H1 (cell line): ENCODE results near the gene KCNH1. TPM values are rescaled to one million over a fixed set of nuclear protein-coding genes. Genes with fewer than 3 reads are reported as not detected.

ENCODE experiments used
- CHD7 ChIP-seq: fragments of 300-600 bp; sonication (generic); IDR thresholded peaks from 2 replicates; pipeline ENCODE4 v1.7.1; 2012; ENCODE audit warnings: low read length, moderate library complexity, mild to moderate bottlenecking, inconsistent platforms; ENCODE audit not compliant: insufficient replicate concordance
- SIRT6 ChIP-seq: IDR thresholded peaks from one replicate; pipeline ENCODE4 v1.7.1; 2012; ENCODE audit warnings: low read length, inconsistent platforms
- SUZ12 ChIP-seq: fragments of 200-600 bp; sonication (generic); IDR thresholded peaks from 2 replicates; pipeline ENCODE4 v1.6.1; 2012; ENCODE audit warnings: mild to moderate bottlenecking, inconsistent platforms, low read length, moderate library complexity, mixed read lengths
- YY1 ChIP-seq: IDR thresholded peaks from 2 replicates; pipeline ENCODE4 v1.6.1; 2011; ENCODE audit warnings: low read depth, mild to moderate bottlenecking, low read length
- polyA plus RNA-seq, 7 experiments: library from polyadenylated mRNA; depleted of rRNA in 3 of 7; stranded (reverse) in 5 of 7; unstranded in 2 of 7; fragments of >200 nt in 5 of 7; fragments of 200-250 nt in 2 of 7; gene quantifications; 1 replicate in 5 of 7; 2 replicates in 1 of 7; 4 replicates in 1 of 7; pipeline versions ENCODE4 v1.2.1 to v1.2.3, GENCODE V29; 2011 to 2013; ENCODE audit warnings: missing spikeins in 2 of 7, mixed read lengths in 2 of 7
- total RNA-seq: library from RNA; stranded (reverse); fragmentation: NEBNext Ultra II Directional; extraction: Animal tissue kit (Norgen Biotek cat#: 25700); gene quantifications from 2 replicates; pipeline ENCODE4 v1.2.1, GENCODE V29; 2021

Gene KCNH1
- total and polyA plus RNA-seq, 2 of the 8 experiments (the other 6 are each of a cell fraction or from before 2014, with no cell fraction given) = 0.27 to 0.34 TPM

- no peak for TF ChIP-seq CHD7
- TF ChIP-seq SUZ12 = no peak
- TF ChIP-seq SIRT6 = no peak
- no peak for TF ChIP-seq YY1
Observed at GRCh38 chr1:211019266-211019665, 114.7 kb downstream of the KCNH1 start (continued).
